Endothelial cell of umbilical vein (primary cell): ENCODE measurements around the gene RPGRIP1. TPM values are rescaled to one million over a fixed set of nuclear protein-coding genes. Genes with fewer than 3 reads are reported as not detected.

Experiments
- BruUV-seq: library from RNA; stranded (reverse); fragments of 400-500 nt; replicated peaks from 2 replicates; lab custom pipeline; 2021; lab: Mats Ljungman, UMichigan
- CTCF ChIA-PET: fragments of 300-600, 350-600 bp; sonication (Branson Sonifier 250); formaldehyde crosslinking; loops from one replicate; lab custom pipeline; 2021; ENCODE audit warnings: antibody characterized with exemption, inconsistent platforms; lab: Charles Lee
- POLR2A ChIA-PET: fragments of 300-600, 350-600 bp; sonication (Branson Sonifier 250); formaldehyde crosslinking; loops from one replicate; lab custom pipeline; 2021; ENCODE audit warnings: antibody characterized with exemption, inconsistent platforms; lab: Charles Lee
- DNase-seq: peaks from one replicate; pipeline ENCODE4 v3.0.0-alpha.2; 2011; ENCODE audit warnings: low read depth, low spot score
- FAIRE-seq: peaks from 2 replicates; lab custom pipeline; 2011; peaks lifted over from hg19 to GRCh38; lab: Jason Lieb, UNC
- H2AFZ ChIP-seq: 2 replicates; pipeline ENCODE4 v1.6.0; 2012; ENCODE audit warnings: low read depth, low read length, control low read depth, inconsistent platforms
- H3K27ac ChIP-seq: 2 replicates; pipeline ENCODE4 v1.5.1; 2011; ENCODE audit warnings: low read depth, mild to moderate bottlenecking, control low read depth, low read length, moderate library complexity; ENCODE audit not compliant: insufficient read depth
- H3K27me3 ChIP-seq, 2 experiments: 2 replicates each; pipeline versions ENCODE4 v1.6.0 to v1.6.1; 2011; ENCODE audit warnings: low read length in 2 of 2, mixed read lengths in 1 of 2; ENCODE audit not compliant: control insufficient read depth in 2 of 2, insufficient read depth in 2 of 2
- H3K36me3 ChIP-seq, 2 experiments: 2 replicates in 1 of 2; 3 replicates in 1 of 2; pipeline ENCODE4 v1.5.1; 2011; ENCODE audit warnings: low read length in 2 of 2, mild to moderate bottlenecking in 1 of 2, moderate library complexity in 1 of 2; ENCODE audit not compliant: control insufficient read depth in 2 of 2, insufficient read depth in 2 of 2; ENCODE audit errors: extremely low read depth in 1 of 2
- H3K4me1 ChIP-seq: 3 replicates; pipeline ENCODE4 v1.5.1; 2011; ENCODE audit warnings: mild to moderate bottlenecking, low read length; ENCODE audit not compliant: control insufficient read depth, insufficient read depth; ENCODE audit errors: extremely low read depth
- H3K4me2 ChIP-seq: 2 replicates; pipeline ENCODE4 v1.6.1; 2011; ENCODE audit warnings: low read length, control low read depth, mixed read lengths; ENCODE audit not compliant: insufficient read depth
- H3K4me3 ChIP-seq, 3 experiments: fragments of 200-600 bp in 1 of 3; sonication (generic), shearing (Covaris generic) in 1 of 3; replicated peaks in 1 of 3; 2 replicates each; pipeline ENCODE4 v1.5.1; 2011 to 2016; ENCODE audit warnings: control low read depth in 3 of 3, low read length in 3 of 3, mild to moderate bottlenecking in 2 of 3, inconsistent platforms in 1 of 3, low read depth in 1 of 3, moderate library complexity in 1 of 3; ENCODE audit not compliant: insufficient read depth in 1 of 3
- H3K79me2 ChIP-seq: 2 replicates; pipeline ENCODE4 v1.6.0; 2012; ENCODE audit warnings: low read length, inconsistent platforms; ENCODE audit not compliant: control insufficient read depth, insufficient read depth
- H3K9ac ChIP-seq: replicated peaks from 2 replicates; pipeline ENCODE3; 2011; ENCODE audit warnings: low read length, control low read depth; ENCODE audit not compliant: insufficient read depth; ENCODE audit errors: extremely low read depth
- H3K9me1 ChIP-seq: replicated peaks from 3 replicates; pipeline ENCODE4 v1.6.0; 2011; ENCODE audit warnings: mild to moderate bottlenecking, low read length; ENCODE audit not compliant: control insufficient read depth, insufficient read depth; ENCODE audit errors: extremely low read depth
- H3K9me3 ChIP-seq: replicated peaks from 2 replicates; pipeline ENCODE4 v1.5.1; 2012; ENCODE audit warnings: low read length, inconsistent platforms; ENCODE audit not compliant: control insufficient read depth, insufficient read depth
- H4K20me1 ChIP-seq: replicated peaks from 2 replicates; pipeline ENCODE3; 2011; ENCODE audit warnings: mild to moderate bottlenecking, low read length; ENCODE audit not compliant: control insufficient read depth, insufficient read depth; ENCODE audit errors: extremely low read depth
- EZH2 ChIP-seq: IDR thresholded peaks from 2 replicates; pipeline ENCODE4 v1.6.1; 2012; ENCODE audit warnings: borderline replicate concordance, low read depth, mild to moderate bottlenecking, moderate library complexity, low read length, inconsistent platforms; ENCODE audit not compliant: severe bottlenecking
- FOS ChIP-seq: IDR thresholded peaks from 2 replicates; pipeline ENCODE4 v1.6.1; 2011; ENCODE audit warnings: mild to moderate bottlenecking, low read length, moderate library complexity, borderline replicate concordance; ENCODE audit not compliant: insufficient read depth
- GATA2 ChIP-seq: IDR thresholded peaks from 2 replicates; pipeline ENCODE4 v1.7.0; 2011; ENCODE audit warnings: low read depth, mild to moderate bottlenecking, moderate library complexity, mixed read lengths, low read length; ENCODE audit not compliant: insufficient read length, insufficient read depth
- JUN ChIP-seq: IDR thresholded peaks from 2 replicates; pipeline ENCODE4 v1.6.1; 2011; ENCODE audit warnings: borderline replicate concordance, low read depth; ENCODE audit not compliant: insufficient read length, insufficient read depth
- POLR2A ChIP-seq: IDR thresholded peaks from 2 replicates; pipeline ENCODE4 v1.6.1; 2012; ENCODE audit warnings: low read depth, mild to moderate bottlenecking, control low read depth, low read length
- POLR2AphosphoS5 ChIP-seq: IDR thresholded peaks from 2 replicates; pipeline ENCODE4 v1.6.1; 2012; ENCODE audit warnings: low read depth, mild to moderate bottlenecking, control low read depth, low read length, moderate library complexity; ENCODE audit not compliant: insufficient read depth
- dilution Hi-C: fragments of 300-500 bp; cut with MboI; formaldehyde crosslinking; loops from one replicate; pipeline ENCODE4 v1.15.0; 2019; ENCODE audit warnings: low sequenced_read_pairs; ENCODE audit not compliant: extremely low pct_ligation_motif_present
- intact Hi-C: fragments of 100-400 bp; cut with micrococcal nuclease; formaldehyde crosslinking; loops from one replicate; pipeline ENCODE4 v1.10.0; 2022
- polyA plus RNA-seq, 4 experiments: library from polyadenylated mRNA; depleted of rRNA in 3 of 4; stranded (reverse) in 3 of 4; unstranded in 1 of 4; fragments of >200 nt; gene quantifications; 2 replicates each; pipeline versions ENCODE4 v1.2.1 to v1.2.3, GENCODE V29; 2011 to 2012; ENCODE audit warnings: missing spikeins in 1 of 4
- total RNA-seq: library from RNA; stranded (reverse); gene quantifications from 2 replicates; pipeline ENCODE4 v1.2.3, GENCODE V29; 2021
- TF ChIP-seq, protein P1 (sequence below): IDR thresholded peaks from 2 replicates; pipeline ENCODE4 v1.6.1; 2011; ENCODE audit not compliant: insufficient read depth, insufficient read length

RPGRIP1 gene
- total and polyA plus RNA-seq, 2 donors (not counting 3 experiments of a cell fraction or from before 2014, with no cell fraction given) = not detected

DNA sequence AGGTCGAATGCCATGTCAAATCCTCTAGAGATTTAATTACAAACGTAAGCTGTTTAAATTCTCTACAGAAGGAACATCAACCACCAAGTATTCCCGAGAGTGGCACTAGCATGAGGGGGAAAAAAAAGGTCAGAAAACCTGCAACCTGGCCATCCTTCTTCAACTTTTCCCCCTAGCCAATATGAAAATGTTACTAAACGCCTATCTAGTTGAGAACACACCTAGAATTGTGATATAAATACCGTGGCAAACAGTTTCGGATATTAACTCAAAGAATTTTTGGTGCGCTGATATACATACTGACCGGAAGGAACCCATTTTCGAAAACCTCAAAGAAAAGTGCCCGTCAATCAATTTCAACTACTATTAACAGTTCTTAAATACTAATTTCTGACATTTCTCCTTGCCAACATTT, 12.4 kb upstream of the RPGRIP1 start:
- H2AFZ ChIP-seq = no peak overlapping the region
- H3K27me3 ChIP-seq = no peaks in the 10 kb centered on the region
- POLR2A ChIA-PET = interaction anchor here (0.6 kb wide), 2 partner anchors 13 to 212 kb away, joined by 3 to 4 read pairs; no protein-coding TSS in a partner anchor
- peaks cover 36% of the 10 kb centered on the region for H4K20me1 ChIP-seq
- peak overlapping the region; percentile 78 to 99 (median 96) for H3K4me3 ChIP-seq
- BruUV-seq = no TSS peak
- peak overlapping the region; percentile 97 for H3K27ac ChIP-seq
- FAIRE-seq (peak; percentile 57), DNase-seq (peak; percentile 21)
- no peak for TF ChIP-seq EZH2
- no peak for TF ChIP-seq JUN
- TF ChIP-seq, protein P1, sequence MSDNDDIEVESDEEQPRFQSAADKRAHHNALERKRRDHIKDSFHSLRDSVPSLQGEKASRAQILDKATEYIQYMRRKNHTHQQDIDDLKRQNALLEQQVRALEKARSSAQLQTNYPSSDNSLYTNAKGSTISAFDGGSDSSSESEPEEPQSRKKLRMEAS = no peak
- TF ChIP-seq POLR2A = no peak
- TF ChIP-seq FOS = no peak
- TF ChIP-seq GATA2 = no peak
- no peak for TF ChIP-seq POLR2AphosphoS5
- CTCF ChIA-PET = interaction anchor here (0.6 kb wide), 1 partner anchor 289 kb away, joined by 3 read pairs; no protein-coding TSS in a partner anchor
- H3K9me1 ChIP-seq = no peaks in the 10 kb centered on the region
- H3K9ac ChIP-seq = peak overlapping the region; percentile 100
- H3K4me1 ChIP-seq = peaks cover 46% of the 10 kb centered on the region
- H3K9me3 ChIP-seq = no peaks in the 10 kb centered on the region
- intact Hi-C loops = no loop called here
- dilution Hi-C loops = no loop called here
- H3K4me2 ChIP-seq = peak overlapping the region; percentile 100
- H3K79me2 ChIP-seq = peaks cover 68% of the 10 kb centered on the region
- H3K36me3 ChIP-seq = peaks cover 6 to 23% of the 10 kb centered on the region in 2 experiments
